GM12878 (cell line): ENCODE measurements around the gene KATNIP. TPM values are rescaled to one million over a fixed set of nuclear protein-coding genes. Genes with fewer than 3 reads are reported as not detected.
A peak's percentile ranks its signal among the peaks of the same experiment; 100 is the strongest.

ENCODE experiments used
- ATAC-seq: fragments of 200-7000 bp; cut with Tn5 transposase; 3 replicates; pipeline ENCODE4 v1.9.1; 2020; ENCODE audit warnings: mild to moderate bottlenecking, moderate library complexity
- BruUV-seq: library from RNA; stranded (reverse); fragments of 400-500 nt; replicated peaks from 2 replicates; lab custom pipeline; 2021; lab: Mats Ljungman, UMichigan
- CTCF ChIA-PET: fragments of 300-600 bp; sonication (Branson Sonifier 250); formaldehyde crosslinking; extraction: SDS; loops from one replicate; lab custom pipeline; 2021; ENCODE audit warnings: inconsistent platforms; lab: Yijun Ruan, JAX
- POLR2A ChIA-PET: fragments of 350-600 bp; formaldehyde crosslinking; extraction: SDS; loops from one replicate; lab custom pipeline; 2021; ENCODE audit warnings: inconsistent platforms; lab: Charles Lee
- RAD21 ChIA-PET: fragments of 300-600 bp; sonication (Branson Sonifier 250); formaldehyde crosslinking; loops from one replicate; lab custom pipeline; 2023; ENCODE audit warnings: antibody characterized with exemption; ENCODE audit not compliant: unreplicated experiment; lab: Charles Lee
- SMC1A ChIA-PET: fragments of 300-600 bp; sonication (Branson Sonifier 250); formaldehyde crosslinking; loops from one replicate; lab custom pipeline; 2023; ENCODE audit not compliant: unreplicated experiment, uncharacterized antibody; lab: Charles Lee
- DNase-seq: peaks from one replicate; pipeline ENCODE4 v3.0.0-alpha.2; 2011; ENCODE audit warnings: low read depth, low spot score
- FAIRE-seq: peaks from 3 replicates; lab custom pipeline; 2011; peaks lifted over from hg19 to GRCh38; lab: Jason Lieb, UNC
- H2AFZ ChIP-seq: 2 replicates; pipeline ENCODE4 v1.6.0; 2011; ENCODE audit warnings: low read depth, low read length, control low read depth; ENCODE audit not compliant: control insufficient read depth
- H3K27ac ChIP-seq: 2 replicates; pipeline ENCODE4 v1.5.1; 2011; ENCODE audit warnings: control low read depth; ENCODE audit not compliant: control insufficient read depth, insufficient read depth
- H3K27me3 ChIP-seq, 2 experiments: replicated peaks in 1 of 2; 2 replicates each; pipeline versions ENCODE4 v1.6.0 to v1.6.1; 2011; ENCODE audit warnings: low read length in 1 of 2; ENCODE audit not compliant: control insufficient read depth in 2 of 2, insufficient read depth in 2 of 2
- H3K36me3 ChIP-seq, 2 experiments: 2 replicates each; pipeline ENCODE4 v1.5.1; 2011; ENCODE audit warnings: low read length in 1 of 2; ENCODE audit not compliant: control insufficient read depth in 2 of 2, insufficient read depth in 2 of 2
- H3K4me1 ChIP-seq: 2 replicates; pipeline ENCODE4 v1.6.1; 2011; ENCODE audit warnings: mild to moderate bottlenecking, low read length, moderate library complexity, mixed read lengths; ENCODE audit not compliant: control insufficient read depth, insufficient read depth
- H3K4me2 ChIP-seq: 2 replicates; pipeline ENCODE4 v1.6.0; 2011; ENCODE audit warnings: control low read depth; ENCODE audit not compliant: control insufficient read depth, insufficient read depth
- H3K4me3 ChIP-seq: fragments of 200-600 bp; sonication (generic); 2 replicates; pipeline ENCODE4 v1.5.1; 2016
- H3K79me2 ChIP-seq: 2 replicates; pipeline ENCODE4 v1.6.0; 2011; ENCODE audit warnings: low read length; ENCODE audit not compliant: control insufficient read depth, insufficient read depth
- H3K9ac ChIP-seq: 2 replicates; pipeline ENCODE4 v1.8.0; 2011; ENCODE audit warnings: low read length, control low read depth, mixed read lengths; ENCODE audit not compliant: control insufficient read depth, insufficient read depth
- H3K9me3 ChIP-seq: replicated peaks from 3 replicates; pipeline ENCODE4 v1.5.1; 2011; ENCODE audit warnings: mild to moderate bottlenecking, low read length; ENCODE audit not compliant: control insufficient read depth, insufficient read depth
- H4K20me1 ChIP-seq: 2 replicates; pipeline ENCODE4 v1.6.0; 2011; ENCODE audit not compliant: control insufficient read depth, insufficient read depth
- ATF7 ChIP-seq: fragments of 450-650 bp; IDR thresholded peaks from 2 replicates; pipeline ENCODE4 v1.6.1; 2016; ENCODE audit warnings: low read depth, mild to moderate bottlenecking
- BACH1 ChIP-seq: fragments of 450-650 bp; IDR thresholded peaks from 2 replicates; pipeline ENCODE4 v1.6.1; 2017; ENCODE audit warnings: mild to moderate bottlenecking, borderline replicate concordance
- BHLHE40 ChIP-seq, 2 experiments: fragments of 450-650 bp in 1 of 2; IDR thresholded peaks; 2 replicates each; pipeline ENCODE4 v1.6.1; 2011 to 2017; ENCODE audit warnings: low read depth in 2 of 2, borderline replicate concordance in 1 of 2, improper control_type of control experiment in 1 of 2, low read length in 1 of 2, mild to moderate bottlenecking in 1 of 2
- CHD4 ChIP-seq: fragments of 200-600 bp; sonication (generic); IDR thresholded peaks from 2 replicates; pipeline ENCODE4 v1.6.1; 2016; ENCODE audit warnings: mild to moderate bottlenecking
- ESRRA ChIP-seq: IDR thresholded peaks from 2 replicates; pipeline ENCODE4 v1.6.1; 2012; ENCODE audit warnings: mild to moderate bottlenecking, low read length, improper control_type of control experiment
- IRF4 ChIP-seq: IDR thresholded peaks from 2 replicates; pipeline ENCODE4 v1.6.1; 2011; ENCODE audit warnings: low read depth, low read length
- JUND ChIP-seq: IDR thresholded peaks from 2 replicates; pipeline ENCODE4 v1.6.1; 2012; ENCODE audit warnings: low read depth, mild to moderate bottlenecking, low read length, improper control_type of control experiment, moderate library complexity
- LARP7 ChIP-seq: fragments of 450-650 bp; IDR thresholded peaks from 2 replicates; pipeline ENCODE4 v1.6.1; 2017; ENCODE audit warnings: mild to moderate bottlenecking
- NBN ChIP-seq: fragments of 450-650 bp; IDR thresholded peaks from 2 replicates; pipeline ENCODE4 v1.6.1; 2016
- NFIC ChIP-seq: IDR thresholded peaks from 2 replicates; pipeline ENCODE4 v1.6.1; 2012; ENCODE audit warnings: low read depth, mild to moderate bottlenecking, inconsistent platforms, low read length, moderate library complexity
- RCOR1 ChIP-seq: conservative IDR thresholded peaks from 2 replicates; pipeline ENCODE4 v1.6.1; 2012; ENCODE audit warnings: low read depth, low read length, improper control_type of control experiment
- RFX5 ChIP-seq: IDR thresholded peaks from 2 replicates; pipeline ENCODE4 v1.6.1; 2011; ENCODE audit warnings: low read depth, low read length, improper control_type of control experiment
- SMAD1 ChIP-seq: fragments of 450-650 bp; IDR thresholded peaks from 2 replicates; pipeline ENCODE4 v1.6.1; 2018; ENCODE audit warnings: mild to moderate bottlenecking, low read depth; ENCODE audit not compliant: partially characterized antibody
- SP1 ChIP-seq: IDR thresholded peaks from one replicate; pipeline ENCODE4 v1.6.1; 2011; ENCODE audit warnings: low read depth, low read length
- TCF12 ChIP-seq: IDR thresholded peaks from 2 replicates; pipeline ENCODE4 v1.6.1; 2011; ENCODE audit warnings: low read depth, mild to moderate bottlenecking, low read length
- WGBS: methylation state at CpG from one replicate; pipeline ENCODE4 v1.1.6; 2016; ENCODE audit warnings: low lambda C conversion rate; ENCODE audit not compliant: insufficient replicate concordance, insufficient coverage; ENCODE audit errors: missing lambda C conversion rate; 5-methylcytosine and 5-hydroxymethylcytosine counted together
- in situ Hi-C: fragments of 300-500 bp; cut with MboI; formaldehyde crosslinking; loops from 9 replicates; pipeline ENCODE4 v1.14.3; 2018; ENCODE audit warnings: mixed read lengths
- intact Hi-C: fragments of 100-400 bp; cut with micrococcal nuclease; formaldehyde crosslinking; loops from one replicate; pipeline ENCODE4 v1.14.2; 2022; ENCODE audit not compliant: unreplicated experiment
- polyA plus RNA-seq, 11 experiments: library from polyadenylated mRNA; depleted of rRNA in 4 of 11; unstranded in 6 of 11; stranded (reverse) in 5 of 11; fragments of >200 nt; fragmentation: Nextera tagmentation in 4 of 11; fragmentation: Illumina TruSeq in 1 of 11; extraction: Ambion mirVana in 4 of 11; extraction: Trizol in 1 of 11; gene quantifications; 1 replicate in 1 of 11; 2 replicates in 10 of 11; pipeline versions ENCODE4 v1.2.1 to v1.2.3, GENCODE V29; 2011 to 2016; ENCODE audit warnings: inconsistent platforms in 2 of 11, missing spikeins in 2 of 11, low read depth in 1 of 11
- total RNA-seq, 4 experiments: library from RNA; depleted of rRNA in 3 of 4; stranded (reverse); fragments of >200 nt in 3 of 4; fragmentation: Illumina TruSeq in 1 of 4; extraction: Trizol in 1 of 4; gene quantifications; 2 replicates each; pipeline versions ENCODE4 v1.2.1 to v1.2.3, GENCODE V29; 2013 to 2021
- TF ChIP-seq, protein P1 (sequence below): fragments of 450-650 bp; IDR thresholded peaks from 2 replicates; pipeline ENCODE4 v1.6.1; 2014; ENCODE audit warnings: mild to moderate bottlenecking
- TF ChIP-seq, protein P2 (sequence below): fragments of 450-650 bp; IDR thresholded peaks from 2 replicates; pipeline ENCODE4 v1.6.1; 2016; ENCODE audit warnings: mild to moderate bottlenecking
- TF ChIP-seq, protein P3 (sequence below): fragments of 450-650 bp; IDR thresholded peaks from 2 replicates; pipeline ENCODE4 v1.6.1; 2017; ENCODE audit warnings: low read depth, mild to moderate bottlenecking, moderate library complexity
- TF ChIP-seq, protein P4 (sequence below): fragments of 450-650 bp; IDR thresholded peaks from 2 replicates; pipeline ENCODE4 v1.6.1; 2017; ENCODE audit warnings: antibody characterized with exemption, mild to moderate bottlenecking, moderate library complexity

The KATNIP gene
- total and polyA plus RNA-seq, 10 of the 15 experiments (the other 5 are each of a cell fraction or from before 2014, with no cell fraction given) = 1.6 to 13.8 (median 9.1) TPM

DNA sequence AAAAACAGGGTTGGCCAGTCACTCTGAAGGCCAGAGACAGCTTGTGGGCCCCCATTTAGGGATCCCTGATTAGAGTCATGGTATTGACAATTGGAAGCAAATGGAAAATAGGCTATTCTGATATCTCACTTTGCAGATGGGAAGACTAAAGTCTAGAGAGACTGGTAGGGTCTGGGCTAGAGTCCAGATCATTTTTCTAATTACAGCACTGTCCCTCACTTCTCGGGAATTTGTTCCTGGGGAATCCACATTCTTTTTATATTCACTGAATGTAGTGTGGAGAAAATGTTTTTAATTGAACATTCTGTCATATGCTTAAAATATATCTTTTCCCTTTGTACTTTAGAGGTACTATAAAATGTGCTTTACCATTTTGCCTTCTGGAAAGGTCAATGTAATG, 1.1 kb downstream of the KATNIP start:
- peak overlapping the region; percentile 96 for H3K4me2 ChIP-seq
- H2AFZ ChIP-seq = no peak overlapping the region
- no peak for FAIRE-seq
- no TSS peak for BruUV-seq
- H3K27ac ChIP-seq = no peak overlapping the region
- ChIA-PET POLR2A (interaction anchor here (1.1 kb wide), 1 partner anchor 630 kb away, joined by 3 read pairs; no protein-coding TSS in a partner anchor), RAD21 (no interaction called here), CTCF (interaction anchor here (0.9 to 1.8 kb wide), 2 partner anchors 53 to 88 kb away, joined by 3 to 8 read pairs; no protein-coding TSS in a partner anchor), SMC1A (interaction anchor here (1.6 kb wide), 1 partner anchor 10 kb away, joined by 5 read pairs; no protein-coding TSS in a partner anchor)
- WGBS = 100% methylated on average over 1 of the region's 1 CpG
- TF ChIP-seq, protein P1, sequence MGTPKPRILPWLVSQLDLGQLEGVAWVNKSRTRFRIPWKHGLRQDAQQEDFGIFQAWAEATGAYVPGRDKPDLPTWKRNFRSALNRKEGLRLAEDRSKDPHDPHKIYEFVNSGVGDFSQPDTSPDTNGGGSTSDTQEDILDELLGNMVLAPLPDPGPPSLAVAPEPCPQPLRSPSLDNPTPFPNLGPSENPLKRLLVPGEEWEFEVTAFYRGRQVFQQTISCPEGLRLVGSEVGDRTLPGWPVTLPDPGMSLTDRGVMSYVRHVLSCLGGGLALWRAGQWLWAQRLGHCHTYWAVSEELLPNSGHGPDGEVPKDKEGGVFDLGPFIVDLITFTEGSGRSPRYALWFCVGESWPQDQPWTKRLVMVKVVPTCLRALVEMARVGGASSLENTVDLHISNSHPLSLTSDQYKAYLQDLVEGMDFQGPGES = no peak
- TF ChIP-seq, protein P2, sequence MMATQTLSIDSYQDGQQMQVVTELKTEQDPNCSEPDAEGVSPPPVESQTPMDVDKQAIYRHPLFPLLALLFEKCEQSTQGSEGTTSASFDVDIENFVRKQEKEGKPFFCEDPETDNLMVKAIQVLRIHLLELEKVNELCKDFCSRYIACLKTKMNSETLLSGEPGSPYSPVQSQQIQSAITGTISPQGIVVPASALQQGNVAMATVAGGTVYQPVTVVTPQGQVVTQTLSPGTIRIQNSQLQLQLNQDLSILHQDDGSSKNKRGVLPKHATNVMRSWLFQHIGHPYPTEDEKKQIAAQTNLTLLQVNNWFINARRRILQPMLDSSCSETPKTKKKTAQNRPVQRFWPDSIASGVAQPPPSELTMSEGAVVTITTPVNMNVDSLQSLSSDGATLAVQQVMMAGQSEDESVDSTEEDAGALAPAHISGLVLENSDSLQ = no peak
- TF ChIP-seq NFIC (no peak), RFX5 (no peak), BHLHE40 (IDR thresholded peaks at IDR 0.05; ENCODE audit: borderline replicate concordance in 1 of 2, low read depth in 2 of 2, low read length in 1 of 2) (no peak), JUND (no peak), RCOR1 (no peak), TCF12 (no peak), NBN (no peak), IRF4 (no peak), CHD4 (no peak), BACH1 (no peak), SMAD1 (no peak), ATF7 (no peak), ESRRA (no peak), LARP7 (no peak), SP1 (no peak)
- TF ChIP-seq, protein P3, sequence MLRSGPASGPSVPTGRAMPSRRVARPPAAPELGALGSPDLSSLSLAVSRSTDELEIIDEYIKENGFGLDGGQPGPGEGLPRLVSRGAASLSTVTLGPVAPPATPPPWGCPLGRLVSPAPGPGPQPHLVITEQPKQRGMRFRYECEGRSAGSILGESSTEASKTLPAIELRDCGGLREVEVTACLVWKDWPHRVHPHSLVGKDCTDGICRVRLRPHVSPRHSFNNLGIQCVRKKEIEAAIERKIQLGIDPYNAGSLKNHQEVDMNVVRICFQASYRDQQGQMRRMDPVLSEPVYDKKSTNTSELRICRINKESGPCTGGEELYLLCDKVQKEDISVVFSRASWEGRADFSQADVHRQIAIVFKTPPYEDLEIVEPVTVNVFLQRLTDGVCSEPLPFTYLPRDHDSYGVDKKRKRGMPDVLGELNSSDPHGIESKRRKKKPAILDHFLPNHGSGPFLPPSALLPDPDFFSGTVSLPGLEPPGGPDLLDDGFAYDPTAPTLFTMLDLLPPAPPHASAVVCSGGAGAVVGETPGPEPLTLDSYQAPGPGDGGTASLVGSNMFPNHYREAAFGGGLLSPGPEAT = no peak
- TF ChIP-seq, protein P4, sequence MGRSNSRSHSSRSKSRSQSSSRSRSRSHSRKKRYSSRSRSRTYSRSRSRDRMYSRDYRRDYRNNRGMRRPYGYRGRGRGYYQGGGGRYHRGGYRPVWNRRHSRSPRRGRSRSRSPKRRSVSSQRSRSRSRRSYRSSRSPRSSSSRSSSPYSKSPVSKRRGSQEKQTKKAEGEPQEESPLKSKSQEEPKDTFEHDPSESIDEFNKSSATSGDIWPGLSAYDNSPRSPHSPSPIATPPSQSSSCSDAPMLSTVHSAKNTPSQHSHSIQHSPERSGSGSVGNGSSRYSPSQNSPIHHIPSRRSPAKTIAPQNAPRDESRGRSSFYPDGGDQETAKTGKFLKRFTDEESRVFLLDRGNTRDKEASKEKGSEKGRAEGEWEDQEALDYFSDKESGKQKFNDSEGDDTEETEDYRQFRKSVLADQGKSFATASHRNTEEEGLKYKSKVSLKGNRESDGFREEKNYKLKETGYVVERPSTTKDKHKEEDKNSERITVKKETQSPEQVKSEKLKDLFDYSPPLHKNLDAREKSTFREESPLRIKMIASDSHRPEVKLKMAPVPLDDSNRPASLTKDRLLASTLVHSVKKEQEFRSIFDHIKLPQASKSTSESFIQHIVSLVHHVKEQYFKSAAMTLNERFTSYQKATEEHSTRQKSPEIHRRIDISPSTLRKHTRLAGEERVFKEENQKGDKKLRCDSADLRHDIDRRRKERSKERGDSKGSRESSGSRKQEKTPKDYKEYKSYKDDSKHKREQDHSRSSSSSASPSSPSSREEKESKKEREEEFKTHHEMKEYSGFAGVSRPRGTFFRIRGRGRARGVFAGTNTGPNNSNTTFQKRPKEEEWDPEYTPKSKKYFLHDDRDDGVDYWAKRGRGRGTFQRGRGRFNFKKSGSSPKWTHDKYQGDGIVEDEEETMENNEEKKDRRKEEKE = no peak
- in situ Hi-C loops (no loop called here), intact Hi-C loops (no loop called here)
- no peak overlapping the region for H3K9ac ChIP-seq
- no peaks in the 10 kb centered on the region for H4K20me1 ChIP-seq
- peaks cover 30% of the 10 kb centered on the region for H3K79me2 ChIP-seq
- peak overlapping the region; percentile 94; the same call in 1 of the 2 replicates for H3K4me3 ChIP-seq
- no peak for DNase-seq
- H3K36me3 ChIP-seq = no peaks in the 10 kb centered on the region; a peak in 1 of 4 replicates
- ATAC-seq = no peak
- H3K9me3 ChIP-seq = no peaks in the 10 kb centered on the region
- H3K4me1 ChIP-seq = peaks cover 23% of the 10 kb centered on the region
- no peaks in the 10 kb centered on the region for H3K27me3 ChIP-seq
